ENCODE measurements around the gene PIH1D2.
"Not testable (repeated sequence)": the region's sequence is repeated elsewhere in the genome, so short reads cannot be mapped to it uniquely, and the experiment has no call there.

Gene PIH1D2

DNA sequence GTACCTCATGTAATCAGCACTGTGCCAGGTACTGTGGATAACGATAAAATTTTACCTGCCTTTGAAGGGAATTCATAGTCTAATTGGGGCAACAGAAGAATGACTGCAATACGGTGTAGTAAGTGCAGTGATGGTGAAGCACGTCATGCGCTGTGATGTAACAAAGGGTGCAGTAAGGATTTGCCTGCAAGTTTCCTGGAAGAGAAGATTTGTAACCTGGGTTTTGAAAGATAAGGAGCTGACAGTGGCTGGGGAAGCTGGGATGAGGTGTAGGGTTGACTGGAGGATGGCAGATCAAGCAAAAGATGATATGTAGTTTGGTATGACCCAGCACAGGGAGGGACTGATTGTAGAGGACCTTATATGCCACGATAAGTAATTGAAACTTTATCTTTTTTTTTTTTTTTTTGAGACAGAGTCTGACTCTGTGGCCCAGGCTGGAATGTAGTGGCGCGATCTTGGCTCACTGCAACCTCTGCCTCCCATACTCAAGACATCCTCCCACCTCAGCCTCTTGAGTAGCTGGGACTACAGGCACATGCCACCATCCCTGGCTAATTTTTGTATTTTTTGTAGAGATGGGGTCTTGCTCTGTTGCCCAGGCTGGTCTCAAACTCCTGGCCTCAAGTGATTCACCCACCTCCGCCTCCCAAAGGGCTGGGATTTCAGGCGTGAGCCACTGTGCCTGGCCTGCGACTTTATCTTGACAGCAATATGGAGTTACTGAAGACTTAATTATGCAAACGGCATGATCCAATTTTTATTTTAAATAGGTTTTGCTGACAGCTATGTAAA lies 24.1 kb upstream of the PIH1D2 start:
- Histone ChIP-seq H3K4me2 (ENCODE audit: low read length) (no peak overlapping the region), H3K9ac (ENCODE audit: low read depth, low read length) (no peak overlapping the region), H3K9me3 (replicated peaks; ENCODE audit: low read length) (no peaks in the 10 kb centered on the region), H3K4me3 (ENCODE audit: low read length) (no peak overlapping the region), H3K27me3 (ENCODE audit: control insufficient read depth, insufficient read depth, low read length) (no peaks in the 10 kb centered on the region), H3K36me3 (ENCODE audit: insufficient read depth, low read length) (peaks cover 7% of the 10 kb centered on the region), H3K4me1 (ENCODE audit: control insufficient read depth, insufficient read depth, low read length) (peaks cover 8% of the 10 kb centered on the region)

DNA sequence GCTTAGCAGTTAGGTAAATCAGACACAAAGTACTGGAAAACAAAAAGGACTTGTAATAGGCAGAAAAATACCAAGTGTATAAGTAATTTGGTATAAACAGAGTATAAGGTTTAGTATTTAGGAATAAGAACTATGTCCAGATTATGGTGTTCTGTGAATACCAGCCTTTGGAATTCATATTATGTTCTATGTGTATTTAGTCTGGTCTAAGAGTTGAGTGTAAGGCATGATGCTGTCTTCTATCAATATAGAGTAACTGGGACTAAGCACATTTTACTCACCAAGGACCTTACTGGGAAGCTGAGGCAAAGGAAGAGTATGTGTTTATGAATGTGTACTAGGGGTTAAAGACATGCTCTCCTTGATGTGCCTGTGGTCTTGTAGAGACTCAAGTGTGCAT lies 22.4 kb upstream of the PIH1D2 start:
- no peak overlapping the region for H3K4me2 ChIP-seq (ENCODE audit: low read length)
- no peak overlapping the region for H3K9ac ChIP-seq (ENCODE audit: low read depth, low read length)
- no peak overlapping the region for H3K4me3 ChIP-seq (ENCODE audit: low read length)
- peaks cover 8% of the 10 kb centered on the region for H3K4me1 ChIP-seq (ENCODE audit: control insufficient read depth, insufficient read depth, low read length)
- H3K36me3 ChIP-seq (ENCODE audit: insufficient read depth, low read length) = peaks cover 24% of the 10 kb centered on the region
- H3K9me3 ChIP-seq (replicated peaks; ENCODE audit: low read length) = no peaks in the 10 kb centered on the region
- no peaks in the 10 kb centered on the region for H3K27me3 ChIP-seq (ENCODE audit: control insufficient read depth, insufficient read depth, low read length)

DNA sequence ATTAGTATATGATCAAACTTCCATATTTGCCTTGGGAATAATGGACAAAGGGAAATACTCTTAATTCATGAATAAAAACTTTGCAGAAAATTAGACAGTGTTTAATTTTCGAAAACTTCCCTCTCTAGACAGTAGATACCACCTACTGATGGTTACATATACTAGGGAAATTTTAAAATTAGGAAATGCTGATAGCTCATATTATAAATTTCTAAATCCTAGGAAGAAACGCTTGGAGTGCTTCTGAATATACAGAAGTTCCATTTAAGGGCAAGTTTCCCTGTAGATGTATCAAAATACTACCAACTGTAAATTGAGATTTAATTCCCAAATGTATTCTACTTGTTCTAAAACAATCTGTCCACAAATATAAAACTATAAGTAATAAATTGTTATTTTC lies 21.5 kb upstream of the PIH1D2 start:
- H3K36me3 ChIP-seq (ENCODE audit: insufficient read depth, low read length) = peaks cover 33% of the 10 kb centered on the region
- H3K4me1 ChIP-seq (ENCODE audit: control insufficient read depth, insufficient read depth, low read length); H3K27me3 ChIP-seq (ENCODE audit: control insufficient read depth, insufficient read depth, low read length); H3K4me3 ChIP-seq (ENCODE audit: low read length); H3K9me3 ChIP-seq (replicated peaks; ENCODE audit: low read length); H3K4me2 ChIP-seq (ENCODE audit: low read length); H3K9ac ChIP-seq (ENCODE audit: low read depth, low read length): not testable (repeated sequence)

DNA sequence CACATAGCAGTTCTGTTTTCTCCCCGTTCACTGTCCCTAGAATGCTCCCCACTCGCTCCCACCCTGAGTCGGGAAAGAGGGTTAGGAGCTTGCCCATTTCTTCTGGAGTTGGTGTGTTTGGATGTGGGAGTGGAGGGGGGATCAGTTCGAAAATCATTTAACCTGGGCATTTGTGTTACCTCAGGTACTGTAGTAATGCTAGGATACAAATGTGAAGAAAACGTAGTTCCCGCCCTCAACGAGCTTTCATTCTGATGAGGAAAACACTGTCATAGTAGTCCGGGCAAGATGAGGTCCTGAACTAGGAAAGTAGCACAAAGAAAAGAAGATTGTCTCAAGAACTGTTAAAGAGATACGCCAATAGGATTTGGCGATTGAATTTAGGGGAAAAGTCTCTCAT lies 13.4 kb upstream of the PIH1D2 start:
- no peaks in the 10 kb centered on the region for H3K27me3 ChIP-seq (ENCODE audit: control insufficient read depth, insufficient read depth, low read length)
- H3K4me1 ChIP-seq (ENCODE audit: control insufficient read depth, insufficient read depth, low read length) = peaks cover 19% of the 10 kb centered on the region
- H3K36me3 ChIP-seq (ENCODE audit: insufficient read depth, low read length) = peaks cover 68% of the 10 kb centered on the region
- peak overlapping the region; percentile 90 for H3K4me2 ChIP-seq (ENCODE audit: low read length)
- H3K4me3 ChIP-seq (ENCODE audit: low read length) = peak overlapping the region; percentile 96
- peak overlapping the region; percentile 90 for H3K9ac ChIP-seq (ENCODE audit: low read depth, low read length)
- H3K9me3 ChIP-seq (replicated peaks; ENCODE audit: low read length) = no peaks in the 10 kb centered on the region

DNA sequence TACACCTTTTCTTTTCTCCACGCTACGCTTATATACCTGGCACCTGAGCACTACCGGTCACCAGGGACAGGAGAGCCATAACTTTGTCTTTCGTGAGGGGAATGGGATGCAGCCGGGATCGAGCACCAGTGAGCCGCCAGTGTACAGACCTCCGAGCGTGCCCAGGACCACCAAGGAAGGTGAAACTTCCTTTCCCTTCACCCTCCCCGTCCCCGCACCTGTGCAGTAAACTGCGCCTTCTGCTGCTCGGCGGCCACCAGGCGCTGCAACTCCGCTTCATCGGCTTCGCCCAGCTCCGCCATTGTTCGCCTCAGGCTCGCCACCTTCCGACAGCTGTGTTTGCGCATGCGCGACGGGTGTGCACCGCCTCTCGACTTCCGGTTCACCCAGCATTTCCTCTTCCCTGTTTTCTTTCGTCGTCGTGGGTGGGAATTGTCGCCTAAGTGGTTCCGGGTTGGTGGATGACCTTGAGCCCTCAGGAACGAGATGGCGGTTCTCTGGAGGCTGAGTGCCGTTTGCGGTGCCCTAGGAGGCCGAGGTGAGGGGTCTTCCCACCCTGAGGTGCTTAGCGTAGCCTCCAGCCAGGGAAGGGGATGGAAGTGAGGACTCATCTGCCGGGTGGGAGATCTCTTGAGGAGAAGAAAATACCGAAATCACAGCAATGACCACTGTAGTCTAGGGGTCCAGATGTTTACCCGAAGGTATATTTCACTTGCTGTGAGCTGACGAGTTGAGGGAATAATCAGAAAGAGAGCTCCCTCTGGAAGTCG lies 12.8 kb upstream of the PIH1D2 start, which contains the start of the genes SDHD and TIMM8B:
Gene SDHD, plus strand, starts transcription at position 452 of the 770 bp plus-strand sequence. Its CDS starts 35 bp downstream, at position 487.
Gene TIMM8B, minus strand, starts transcription at position 335 of the 770 bp plus-strand sequence. Its CDS starts 33 bp downstream, at position 302.
- Histone ChIP-seq H3K9me3 (replicated peaks; ENCODE audit: low read length) (no peaks in the 10 kb centered on the region), H3K9ac (ENCODE audit: low read depth, low read length) (peak within 1 kb of the TSS; percentile 90), H3K4me2 (ENCODE audit: low read length) (peak within 1 kb of the TSS; percentile 90), H3K27me3 (ENCODE audit: control insufficient read depth, insufficient read depth, low read length) (no peaks in the 10 kb centered on the region), H3K4me1 (ENCODE audit: control insufficient read depth, insufficient read depth, low read length) (peaks cover 19% of the 10 kb centered on the region), H3K4me3 (ENCODE audit: low read length) (peak within 1 kb of the TSS; percentile 96), H3K36me3 (ENCODE audit: insufficient read depth, low read length) (peaks cover 68% of the 10 kb centered on the region)

DNA sequence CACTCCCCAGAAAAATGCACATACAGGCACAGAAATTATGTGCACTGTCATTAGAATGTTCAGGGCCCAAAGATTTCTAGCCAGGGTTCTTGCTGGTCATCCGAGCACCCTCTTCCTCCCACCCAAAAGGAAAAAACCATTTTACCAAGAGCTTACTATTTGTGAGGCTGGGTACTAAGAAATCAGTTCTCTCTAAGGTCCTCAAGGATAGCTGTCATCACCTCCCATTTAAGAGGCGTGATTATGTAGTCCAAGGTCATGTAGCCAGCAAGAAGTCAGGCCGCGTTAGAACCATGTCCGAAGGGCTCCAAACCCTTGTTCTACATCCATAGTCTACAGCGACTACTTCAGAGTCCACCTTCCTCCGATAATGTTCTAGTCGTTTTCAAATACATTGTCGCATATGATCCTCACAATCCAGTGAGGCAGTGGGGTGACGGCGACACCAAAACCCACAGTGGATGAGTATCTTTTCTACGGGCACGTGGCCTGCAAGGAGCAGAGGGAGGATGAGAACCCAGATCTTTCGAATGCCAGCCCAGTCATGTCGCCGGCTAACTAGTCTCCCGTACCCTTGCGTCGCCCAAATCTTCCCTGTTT lies 12.1 kb upstream of the PIH1D2 start:
- Histone ChIP-seq H3K4me2 (ENCODE audit: low read length) (peak overlapping the region; percentile 90), H3K9ac (ENCODE audit: low read depth, low read length) (peak overlapping the region; percentile 90), H3K36me3 (ENCODE audit: insufficient read depth, low read length) (peaks cover 62% of the 10 kb centered on the region), H3K4me3 (ENCODE audit: low read length) (peak overlapping the region; percentile 96), H3K9me3 (replicated peaks; ENCODE audit: low read length) (no peaks in the 10 kb centered on the region), H3K4me1 (ENCODE audit: control insufficient read depth, insufficient read depth, low read length) (peaks cover 19% of the 10 kb centered on the region), H3K27me3 (ENCODE audit: control insufficient read depth, insufficient read depth, low read length) (no peaks in the 10 kb centered on the region)

DNA sequence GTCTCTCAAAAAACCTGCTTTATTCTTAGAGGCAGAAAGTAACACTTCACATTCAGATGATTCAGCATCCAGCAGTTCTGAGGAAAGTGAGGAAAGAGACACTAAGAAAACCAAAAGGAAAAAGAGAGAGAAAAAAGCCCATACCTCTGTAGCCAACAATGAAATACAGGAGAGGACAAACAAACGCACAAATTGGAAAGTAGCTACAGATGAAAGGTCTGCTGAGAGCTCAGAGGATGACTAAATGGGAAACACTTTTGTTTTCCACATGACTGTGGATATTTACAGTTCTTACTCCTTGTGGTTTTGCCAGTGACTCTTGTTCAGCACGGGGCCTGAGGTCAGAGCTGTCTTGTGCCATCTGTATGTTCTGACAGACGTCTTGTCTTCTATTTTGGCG lies 8.9 kb upstream of the PIH1D2 start:
- H3K36me3 ChIP-seq (ENCODE audit: insufficient read depth, low read length) = peaks cover 64% of the 10 kb centered on the region

DNA sequence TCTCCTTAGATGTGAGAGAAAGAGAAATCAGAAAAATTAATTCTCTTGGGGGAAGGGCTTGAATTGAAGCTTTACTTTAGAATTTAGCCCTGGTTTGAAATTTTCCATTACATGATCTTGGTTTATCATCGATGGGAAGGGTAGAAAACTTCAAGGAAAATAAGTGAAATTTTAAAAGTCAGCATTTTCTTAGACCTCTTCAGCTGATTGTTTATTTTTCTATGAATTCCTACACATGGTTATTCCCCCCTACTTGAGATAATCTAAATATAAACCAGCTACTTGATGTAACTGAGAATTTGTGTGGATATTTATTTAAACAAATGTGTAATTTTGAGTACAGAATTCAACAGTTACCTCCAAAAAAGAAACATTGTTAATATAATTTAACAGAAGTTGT lies 10.9 kb downstream of the PIH1D2 start:
- Histone ChIP-seq H3K4me2 (ENCODE audit: low read length) (no peak overlapping the region), H3K4me1 (ENCODE audit: control insufficient read depth, insufficient read depth, low read length) (no peaks in the 10 kb centered on the region), H3K27me3 (ENCODE audit: control insufficient read depth, insufficient read depth, low read length) (no peaks in the 10 kb centered on the region), H3K36me3 (ENCODE audit: insufficient read depth, low read length) (peaks cover 30% of the 10 kb centered on the region), H3K9me3 (replicated peaks; ENCODE audit: low read length) (no peaks in the 10 kb centered on the region), H3K4me3 (ENCODE audit: low read length) (no peak overlapping the region), H3K9ac (ENCODE audit: low read depth, low read length) (no peak overlapping the region)

More for the DNA sequence above, 8.9 kb upstream of the PIH1D2 start:
- no peak overlapping the region for H3K4me2 ChIP-seq (ENCODE audit: low read length)
- H3K9me3 ChIP-seq (replicated peaks; ENCODE audit: low read length) = no peaks in the 10 kb centered on the region
- H3K4me1 ChIP-seq (ENCODE audit: control insufficient read depth, insufficient read depth, low read length) = peaks cover 17% of the 10 kb centered on the region
- no peak overlapping the region for H3K4me3 ChIP-seq (ENCODE audit: low read length)
- peak overlapping the region; percentile 69 for H3K9ac ChIP-seq (ENCODE audit: low read depth, low read length)
- H3K27me3 ChIP-seq (ENCODE audit: control insufficient read depth, insufficient read depth, low read length) = no peaks in the 10 kb centered on the region

DNA sequence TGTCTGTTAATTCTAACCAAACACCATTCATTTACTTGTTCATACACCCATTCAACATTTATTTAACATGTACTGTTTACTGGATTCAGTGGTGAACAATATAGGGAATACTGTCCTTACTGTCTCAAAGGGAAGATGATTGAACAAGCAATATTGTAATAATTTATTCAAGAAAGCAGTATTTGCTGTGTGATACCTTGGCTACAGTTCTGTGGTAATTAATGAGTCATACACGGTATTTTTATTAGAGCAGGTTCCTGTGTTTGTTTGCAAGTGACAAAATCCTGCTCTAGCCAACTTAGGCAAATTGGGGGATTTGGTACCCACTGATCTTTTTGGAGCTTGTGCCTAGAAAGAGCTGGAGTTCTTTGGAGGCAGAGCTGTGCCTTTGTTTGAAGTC lies 15.7 kb downstream of the PIH1D2 start:
- H3K9ac ChIP-seq (ENCODE audit: low read depth, low read length) = no peak overlapping the region
- H3K27me3 ChIP-seq (ENCODE audit: control insufficient read depth, insufficient read depth, low read length) = no peaks in the 10 kb centered on the region
- H3K4me2 ChIP-seq (ENCODE audit: low read length) = no peak overlapping the region
- H3K4me1 ChIP-seq (ENCODE audit: control insufficient read depth, insufficient read depth, low read length) = no peaks in the 10 kb centered on the region
- H3K4me3 ChIP-seq (ENCODE audit: low read length) = no peak overlapping the region
- peaks cover 48% of the 10 kb centered on the region for H3K36me3 ChIP-seq (ENCODE audit: insufficient read depth, low read length)
- no peaks in the 10 kb centered on the region for H3K9me3 ChIP-seq (replicated peaks; ENCODE audit: low read length)

DNA sequence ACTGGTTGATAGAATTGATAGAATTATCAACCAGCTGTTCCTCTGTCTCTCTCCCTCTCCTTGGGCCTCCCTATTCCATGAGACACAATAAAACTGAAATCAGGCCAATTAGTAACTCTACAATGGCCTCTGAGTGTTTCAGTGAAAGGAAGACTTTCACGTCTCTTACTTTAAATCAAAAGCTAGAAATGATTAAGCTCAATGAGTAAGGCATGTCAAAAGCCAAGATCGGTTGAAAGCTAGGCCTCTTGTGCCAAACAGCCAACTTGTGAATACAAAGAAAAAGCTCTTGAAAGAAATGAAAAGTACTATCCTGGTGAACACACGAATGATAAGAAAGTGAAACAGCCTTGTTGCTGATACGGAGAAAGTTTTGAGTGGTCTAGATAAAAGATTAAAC lies 16.6 kb downstream of the PIH1D2 start:
- Histone ChIP-seq H3K4me2 (ENCODE audit: low read length) (no peak overlapping the region), H3K4me3 (ENCODE audit: low read length) (no peak overlapping the region), H3K36me3 (ENCODE audit: insufficient read depth, low read length) (peaks cover 48% of the 10 kb centered on the region), H3K4me1 (ENCODE audit: control insufficient read depth, insufficient read depth, low read length) (no peaks in the 10 kb centered on the region), H3K9ac (ENCODE audit: low read depth, low read length) (no peak overlapping the region), H3K27me3 (ENCODE audit: control insufficient read depth, insufficient read depth, low read length) (no peaks in the 10 kb centered on the region), H3K9me3 (replicated peaks; ENCODE audit: low read length) (no peaks in the 10 kb centered on the region)

DNA sequence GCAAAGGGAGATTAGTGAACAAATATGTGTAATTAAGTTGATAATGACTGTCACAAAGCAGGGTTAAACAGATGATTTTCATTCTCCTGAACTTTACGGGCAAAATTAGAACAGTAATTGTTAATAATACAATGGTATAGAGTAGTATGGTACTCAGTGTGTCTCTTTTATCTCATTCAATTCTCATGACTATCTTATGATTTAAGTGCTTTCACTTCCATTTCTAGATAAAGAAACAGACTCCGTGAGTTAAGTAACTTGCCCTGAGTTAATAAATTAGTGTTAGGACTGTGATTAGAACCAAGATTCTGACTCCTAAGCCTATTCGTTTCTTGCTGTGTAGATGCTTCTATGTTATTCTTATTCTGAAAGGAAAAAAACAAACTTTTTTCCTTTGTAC lies 22.0 kb downstream of the PIH1D2 start:
- Histone ChIP-seq H3K4me1 (ENCODE audit: control insufficient read depth, insufficient read depth, low read length) (peaks cover 8% of the 10 kb centered on the region), H3K9ac (ENCODE audit: low read depth, low read length) (no peak overlapping the region), H3K4me3 (ENCODE audit: low read length) (no peak overlapping the region), H3K36me3 (ENCODE audit: insufficient read depth, low read length) (peaks cover 49% of the 10 kb centered on the region), H3K9me3 (replicated peaks; ENCODE audit: low read length) (no peaks in the 10 kb centered on the region), H3K27me3 (ENCODE audit: control insufficient read depth, insufficient read depth, low read length) (no peaks in the 10 kb centered on the region), H3K4me2 (ENCODE audit: low read length) (no peak overlapping the region)

Data from skeletal muscle satellite cell (primary cell).